ENCODE measurements around the gene IGSF6. TPM values are rescaled to one million over a fixed set of nuclear protein-coding genes. Genes with fewer than 3 reads are reported as not detected.

The IGSF6 gene
- total and polyA plus RNA-seq, 2 donors (not counting 1 experiment from before 2014, with no cell fraction given): 0.33 to 1.3 TPM

DNA sequence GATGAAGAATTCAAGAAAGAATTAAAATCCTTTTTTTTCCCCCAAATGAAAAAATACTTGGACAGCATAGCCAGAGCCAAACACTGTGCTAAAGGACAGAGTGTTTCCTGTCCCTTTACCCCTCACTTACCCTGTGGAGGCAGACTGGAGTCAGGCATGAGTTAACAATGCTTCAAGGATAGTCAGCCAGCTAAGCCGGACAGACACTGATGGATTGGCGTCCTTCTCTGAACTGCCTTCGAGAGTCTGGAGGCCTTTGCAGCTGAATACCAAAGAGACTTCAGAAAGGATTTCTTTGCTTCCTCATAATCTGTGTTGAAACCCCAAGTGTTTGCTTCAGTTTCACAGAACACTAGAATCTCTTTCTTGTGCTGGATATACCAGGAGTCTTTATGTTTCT, 48.5 kb downstream of the IGSF6 start:
- CTCF ChIA-PET: interaction anchor here (1.1 to 3.3 kb wide), 5 partner anchors 12 to 53 kb away, joined by 3 to 15 read pairs (median 5); no protein-coding TSS in a partner anchor
- Mint-ChIP-seq H3K27ac (no peak overlapping the region), H3K4me3 (no peak overlapping the region), H3K27me3 (no peaks in the 10 kb centered on the region), H3K4me1 (peaks cover 50% of the 10 kb centered on the region), H3K9me3 (ENCODE audit: insufficient read depth) (no peaks in the 10 kb centered on the region)
- intact Hi-C loops (cut with micrococcal nuclease): no loop called here
- no peak for DNase-seq
- Histone ChIP-seq H3K79me2 (ENCODE audit: control insufficient read depth, insufficient read depth, low read length) (peaks cover 85% of the 10 kb centered on the region), H3K9me3 (ENCODE audit: control extremely low read depth in 1 of 3, control insufficient read depth in 2 of 3, insufficient read depth in 1 of 3, low read length in 2 of 3) (no peaks in the 10 kb centered on the region), H3K4me3 (ENCODE audit: control extremely low read depth in 1 of 5, extremely low read depth in 1 of 5, insufficient read depth in 1 of 5, low read depth in 2 of 5, low read length in 4 of 5) (no peak overlapping the region), H3K4me2 (replicated peaks; ENCODE audit: low read depth, low read length, poor library complexity, severe bottlenecking) (no peak overlapping the region), H3K9ac (ENCODE audit: low read length) (no peak overlapping the region), H3K36me3 (replicated peaks in 1 of 2; ENCODE audit: control extremely low read depth in 1 of 2, control insufficient read depth in 1 of 2, extremely low read depth in 1 of 2, insufficient read depth in 2 of 2, low read length in 1 of 2) (no peaks in the 10 kb centered on the region), H2AFZ (ENCODE audit: insufficient read depth, low read depth, low read length, poor library complexity, severe bottlenecking) (no peak overlapping the region), H3K27me3 (replicated peaks in 1 of 4; ENCODE audit: control extremely low read depth in 1 of 4, control insufficient read depth in 3 of 4, insufficient read depth in 4 of 4, low read length in 3 of 4) (no peaks in the 10 kb centered on the region), H4K20me1 (ENCODE audit: control insufficient read depth, insufficient read depth, low read length, poor library complexity, severe bottlenecking) (peaks cover 47% of the 10 kb centered on the region), H3K4me1 (ENCODE audit: control insufficient read depth in 2 of 2, insufficient read depth in 2 of 2, low read length in 2 of 2) (peaks cover 16 to 21% of the 10 kb centered on the region in 2 donors), H3K27ac (ENCODE audit: low read length in 2 of 2) (no peak overlapping the region)
- POLR2A ChIA-PET: interaction anchor here (0.5 kb wide), 1 partner anchor 17 kb away, joined by 7 read pairs; no protein-coding TSS in a partner anchor
- 93% methylated on average over 3 of the region's 3 CpGs for WGBS (ENCODE audit: insufficient coverage)
- TF ChIP-seq, protein P1, sequence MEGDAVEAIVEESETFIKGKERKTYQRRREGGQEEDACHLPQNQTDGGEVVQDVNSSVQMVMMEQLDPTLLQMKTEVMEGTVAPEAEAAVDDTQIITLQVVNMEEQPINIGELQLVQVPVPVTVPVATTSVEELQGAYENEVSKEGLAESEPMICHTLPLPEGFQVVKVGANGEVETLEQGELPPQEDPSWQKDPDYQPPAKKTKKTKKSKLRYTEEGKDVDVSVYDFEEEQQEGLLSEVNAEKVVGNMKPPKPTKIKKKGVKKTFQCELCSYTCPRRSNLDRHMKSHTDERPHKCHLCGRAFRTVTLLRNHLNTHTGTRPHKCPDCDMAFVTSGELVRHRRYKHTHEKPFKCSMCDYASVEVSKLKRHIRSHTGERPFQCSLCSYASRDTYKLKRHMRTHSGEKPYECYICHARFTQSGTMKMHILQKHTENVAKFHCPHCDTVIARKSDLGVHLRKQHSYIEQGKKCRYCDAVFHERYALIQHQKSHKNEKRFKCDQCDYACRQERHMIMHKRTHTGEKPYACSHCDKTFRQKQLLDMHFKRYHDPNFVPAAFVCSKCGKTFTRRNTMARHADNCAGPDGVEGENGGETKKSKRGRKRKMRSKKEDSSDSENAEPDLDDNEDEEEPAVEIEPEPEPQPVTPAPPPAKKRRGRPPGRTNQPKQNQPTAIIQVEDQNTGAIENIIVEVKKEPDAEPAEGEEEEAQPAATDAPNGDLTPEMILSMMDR (IDR thresholded peaks at IDR 0.05): no peak
- TF ChIP-seq EZH2 (IDR thresholded peaks at IDR 0.05; ENCODE audit: borderline replicate concordance, insufficient read depth, low read depth, low read length, poor library complexity, severe bottlenecking): no peak
- ATAC-seq (ENCODE audit: low read depth): no peak

- Mint-ChIP-seq H3K4me3 (no peak overlapping the region), H3K9me3 (ENCODE audit: insufficient read depth) (no peaks in the 10 kb centered on the region), H3K4me1 (peaks cover 48% of the 10 kb centered on the region), H3K27ac (no peak overlapping the region), H3K27me3 (no peaks in the 10 kb centered on the region)
- POLR2A ChIA-PET: no interaction called here
- H3K4me1 ChIP-seq (ENCODE audit: control insufficient read depth in 2 of 2, insufficient read depth in 2 of 2, low read length in 2 of 2): peaks cover 13 to 17% of the 10 kb centered on the region in 2 donors
- no peak for DNase-seq
- H3K4me3 ChIP-seq (ENCODE audit: control extremely low read depth in 1 of 5, extremely low read depth in 1 of 5, insufficient read depth in 1 of 5, low read depth in 2 of 5, low read length in 4 of 5): no peak overlapping the region
- H3K9ac ChIP-seq (ENCODE audit: low read length): no peak overlapping the region
- 100% methylated on average over 3 of the region's 3 CpGs for WGBS (ENCODE audit: insufficient coverage)
- no peak overlapping the region for H3K27ac ChIP-seq (ENCODE audit: low read length in 2 of 2)
- CTCF ChIA-PET: interaction anchor here (0.7 to 3.3 kb wide), 4 partner anchors 11 to 1793 kb away, joined by 3 to 15 read pairs (median 4); no protein-coding TSS in a partner anchor
- no peaks in the 10 kb centered on the region for H3K27me3 ChIP-seq (replicated peaks in 1 of 4; ENCODE audit: control extremely low read depth in 1 of 4, control insufficient read depth in 3 of 4, insufficient read depth in 4 of 4, low read length in 3 of 4)
- ATAC-seq (ENCODE audit: low read depth): no peak
- H2AFZ ChIP-seq (ENCODE audit: insufficient read depth, low read depth, low read length, poor library complexity, severe bottlenecking): no peak overlapping the region
- H3K4me2 ChIP-seq (replicated peaks; ENCODE audit: low read depth, low read length, poor library complexity, severe bottlenecking): no peak overlapping the region
- H3K79me2 ChIP-seq (ENCODE audit: control insufficient read depth, insufficient read depth, low read length): peaks cover 73% of the 10 kb centered on the region
- H3K9me3 ChIP-seq (ENCODE audit: control extremely low read depth in 1 of 3, control insufficient read depth in 2 of 3, insufficient read depth in 1 of 3, low read length in 2 of 3): no peaks in the 10 kb centered on the region
- TF ChIP-seq, protein P1 (IDR thresholded peaks at IDR 0.05): no peak
- no peak for TF ChIP-seq EZH2 (IDR thresholded peaks at IDR 0.05; ENCODE audit: borderline replicate concordance, insufficient read depth, low read depth, low read length, poor library complexity, severe bottlenecking)
- no peaks in the 10 kb centered on the region for H3K36me3 ChIP-seq (replicated peaks in 1 of 2; ENCODE audit: control extremely low read depth in 1 of 2, control insufficient read depth in 1 of 2, extremely low read depth in 1 of 2, insufficient read depth in 2 of 2, low read length in 1 of 2)
- intact Hi-C loops (cut with micrococcal nuclease): no loop called here
- peaks cover 35% of the 10 kb centered on the region for H4K20me1 ChIP-seq (ENCODE audit: control insufficient read depth, insufficient read depth, low read length, poor library complexity, severe bottlenecking)
Observed at GRCh38 chr16:21602785-21603184, 49.6 kb downstream of the IGSF6 start.

Data from B cell (primary cell).